A172 (cell line): ENCODE data around the gene IGFBP7. TPM values are rescaled to one million over a fixed set of nuclear protein-coding genes. Genes with fewer than 3 reads are reported as not detected.
"Not testable (repeated sequence)": the region's sequence is repeated elsewhere in the genome, so short reads cannot be mapped to it uniquely, and the experiment has no call there.

Experiments
- DNase-seq: peaks from one replicate; pipeline ENCODE4 v3.0.0-alpha.2; 2015; ENCODE audit warnings: low spot score
- total RNA-seq: library from RNA; depleted of rRNA; stranded (reverse); fragments of >200 nt; shearing (Covaris generic); gene quantifications from 2 replicates; pipeline ENCODE4 v1.2.3, GENCODE V29; 2014

Gene IGFBP7
- total RNA-seq, 1 experiment from 2014 or later = 293 TPM

- DNase-seq = peak; percentile 91
Measured at GRCh38 chr4:57074744-57075143, 35.4 kb downstream of the IGFBP7 start.

GRCh38 chr4:57073559-57073958 is 36.6 kb downstream of the IGFBP7 start:
- no peak for DNase-seq

- no peak for DNase-seq
Measured at GRCh38 chr4:57071326-57071725, 38.9 kb downstream of the IGFBP7 start.

- no peak for DNase-seq
Measured at GRCh38 chr4:57070461-57070860, 39.7 kb downstream of the IGFBP7 start.

GRCh38 chr4:57068237-57068981 is 41.8 kb downstream of the IGFBP7 start:
- no peak for DNase-seq

- DNase-seq = peak; percentile 51
Measured at GRCh38 chr4:57065730-57066482, 44.3 kb downstream of the IGFBP7 start.

GRCh38 chr4:57064811-57065711 is 45.1 kb downstream of the IGFBP7 start:
- DNase-seq = peak; percentile 81

GRCh38 chr4:57064120-57064519 is 46.1 kb downstream of the IGFBP7 start:
- DNase-seq = no peak

- DNase-seq = no peak
Measured at GRCh38 chr4:57063518-57063917, 46.7 kb downstream of the IGFBP7 start.

GRCh38 chr4:57061395-57061794 is 48.8 kb downstream of the IGFBP7 start:
- no peak for DNase-seq

GRCh38 chr4:57060717-57061067 is 49.5 kb downstream of the IGFBP7 start:
- not testable (repeated sequence) for DNase-seq

- DNase-seq = no peak
Measured at GRCh38 chr4:57059890-57060716, 50.1 kb downstream of the IGFBP7 start.

GRCh38 chr4:57055886-57056285 is 54.3 kb downstream of the IGFBP7 start:
- no peak for DNase-seq

- DNase-seq = peak; percentile 62
Measured at GRCh38 chr4:57053508-57053907, 56.7 kb downstream of the IGFBP7 start.

GRCh38 chr4:57051524-57051923 is 58.7 kb downstream of the IGFBP7 start:
- DNase-seq = no peak

GRCh38 chr4:57051095-57051494 is 59.1 kb downstream of the IGFBP7 start:
- DNase-seq = no peak

- DNase-seq = peak; percentile 22
Measured at GRCh38 chr4:57048590-57049304, 61.4 kb downstream of the IGFBP7 start.

GRCh38 chr4:57047046-57047445 is 63.1 kb downstream of the IGFBP7 start:
- DNase-seq = not testable (repeated sequence)

- peak; percentile 55 for DNase-seq
Measured at GRCh38 chr4:57044996-57045395, 65.2 kb downstream of the IGFBP7 start.

- DNase-seq = no peak
Measured at GRCh38 chr4:57044279-57044678, 65.9 kb downstream of the IGFBP7 start.
